Stimulated activated CD8-positive, alpha-beta memory T cell treated with anti-CD3 and anti-CD28 coated beads, Interleukin-15, amount 100 ng/mL, for 48 hours (primary cell): ENCODE data around the gene MT1G.
A peak's percentile ranks its signal among the peaks of the same experiment; 100 is the strongest.
"Not testable (repeated sequence)": the region's sequence is repeated elsewhere in the genome, so short reads cannot be mapped to it uniquely, and the experiment has no call there.

ENCODE experiments used
- DNase-seq, 2 donors: peaks; one replicate each; pipeline ENCODE4 v3.0.0-alpha.2; 2020; ENCODE audit warnings: low read depth in 2 of 2

Gene MT1G

DNA sequence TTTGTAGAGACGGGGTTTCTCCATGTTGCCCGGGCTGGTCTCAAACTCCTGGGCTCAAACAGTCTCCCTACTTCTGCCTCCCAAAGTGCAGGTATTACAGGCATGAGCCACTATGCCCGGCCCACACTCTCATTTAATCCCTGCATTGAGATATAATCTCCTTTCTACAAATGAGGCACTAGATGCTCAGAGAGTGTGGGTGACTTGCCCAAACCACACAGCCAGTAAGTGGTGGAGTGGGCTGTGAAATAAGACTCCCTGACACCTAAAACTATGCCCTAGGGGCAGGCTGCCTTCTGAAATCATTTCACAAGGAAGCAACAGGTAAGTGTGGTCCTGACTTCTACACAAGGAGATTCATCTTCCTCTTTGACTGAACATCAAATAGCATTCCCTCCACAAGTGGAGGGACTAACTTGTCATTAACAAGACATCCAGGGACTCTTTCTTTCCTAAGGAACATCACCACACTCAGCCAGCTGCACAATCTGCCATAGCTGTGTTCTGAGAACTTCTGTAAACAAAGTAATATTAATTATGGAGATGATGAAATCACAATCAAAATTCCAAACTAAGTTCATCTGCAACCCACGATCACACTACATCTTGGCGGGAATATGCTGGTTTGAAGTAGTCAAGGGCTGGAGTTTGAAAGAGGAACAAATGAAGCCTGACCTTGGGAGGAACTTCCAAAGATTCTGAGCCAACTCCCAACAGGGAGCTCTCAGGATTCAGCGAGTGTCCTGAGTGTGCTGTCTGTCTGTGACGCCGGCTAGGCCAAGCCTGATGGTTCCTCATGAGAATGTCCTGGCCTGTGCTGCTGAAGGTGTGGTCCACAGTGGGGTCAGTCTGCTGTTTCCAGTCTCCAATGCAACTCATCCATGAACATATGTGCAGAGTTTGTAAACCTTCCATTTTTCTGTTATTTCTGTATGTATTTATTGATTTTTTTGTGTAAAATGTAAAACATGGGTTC is 2.3 kb downstream of the MT1G start:
- not testable (repeated sequence) for DNase-seq

DNA sequence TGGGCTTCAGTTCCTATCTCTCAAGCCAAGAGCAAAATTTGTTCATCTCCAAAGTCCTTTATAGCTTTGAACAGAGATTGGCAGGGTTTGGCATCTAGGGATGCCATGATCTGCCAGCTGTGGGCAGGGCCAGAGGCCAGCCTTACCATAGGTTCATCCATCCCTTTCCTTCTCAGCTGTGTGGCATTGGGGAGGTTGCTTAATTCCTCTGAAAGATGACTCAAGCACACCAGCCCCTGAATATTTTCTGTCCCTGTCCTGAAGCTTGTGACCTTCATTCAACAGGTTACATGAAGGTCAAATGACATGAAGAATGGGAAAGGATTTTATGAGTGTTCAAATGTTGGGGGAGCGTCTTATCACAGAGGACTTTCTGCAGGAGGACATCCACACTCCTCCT is 3.4 kb downstream of the MT1G start:
- no peak for DNase-seq

DNA sequence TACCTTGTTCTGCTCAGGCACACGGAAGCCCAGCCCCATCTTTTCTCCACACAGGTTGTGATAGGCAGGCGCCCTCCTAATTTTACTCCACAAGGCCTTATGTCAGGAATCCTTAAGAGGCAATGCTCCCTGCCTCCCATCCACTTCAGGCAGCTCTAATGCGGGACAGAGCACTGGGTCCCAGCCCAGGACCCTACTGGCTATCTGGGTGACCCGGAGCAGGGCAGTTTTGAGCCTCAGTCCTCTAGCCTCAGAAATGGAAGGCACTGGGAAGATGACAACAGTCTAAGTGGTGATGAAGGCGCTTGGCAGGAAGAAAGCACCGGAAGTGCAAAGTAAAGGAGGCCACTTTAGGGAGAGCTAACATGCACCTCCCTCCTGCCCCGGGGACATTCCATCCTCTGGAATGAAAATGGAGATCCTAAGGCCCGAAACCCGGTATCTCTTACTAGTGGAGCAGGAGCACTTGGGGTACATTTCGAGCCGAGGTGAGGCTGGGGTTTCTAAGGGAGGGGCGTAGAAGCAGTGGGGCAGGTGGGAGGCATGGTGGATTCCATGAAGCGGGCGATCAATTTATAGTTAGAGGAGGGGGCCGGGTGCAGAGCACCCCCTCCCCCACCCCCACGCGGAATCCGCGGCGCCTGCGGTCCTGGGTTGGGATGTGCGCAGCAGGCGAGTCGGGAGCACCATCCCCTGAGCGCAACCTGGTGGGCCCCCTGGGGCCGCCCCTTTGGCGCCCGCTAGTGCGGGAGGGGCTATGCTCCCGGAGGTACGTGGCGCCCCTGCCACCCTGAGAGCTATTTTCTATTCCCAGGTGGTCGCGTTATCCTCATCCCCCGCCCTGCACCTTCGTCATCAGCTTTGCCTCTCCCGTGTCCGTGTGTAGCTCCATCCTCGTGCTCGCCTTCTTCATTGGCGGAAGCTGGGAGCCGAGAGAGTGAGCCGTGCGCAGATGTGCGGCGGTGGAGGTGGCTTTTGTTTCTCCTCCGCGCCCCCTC is 5.2 kb downstream of the MT1G start:
- peak in 1 of 2 donors; percentile 36 for DNase-seq

DNA sequence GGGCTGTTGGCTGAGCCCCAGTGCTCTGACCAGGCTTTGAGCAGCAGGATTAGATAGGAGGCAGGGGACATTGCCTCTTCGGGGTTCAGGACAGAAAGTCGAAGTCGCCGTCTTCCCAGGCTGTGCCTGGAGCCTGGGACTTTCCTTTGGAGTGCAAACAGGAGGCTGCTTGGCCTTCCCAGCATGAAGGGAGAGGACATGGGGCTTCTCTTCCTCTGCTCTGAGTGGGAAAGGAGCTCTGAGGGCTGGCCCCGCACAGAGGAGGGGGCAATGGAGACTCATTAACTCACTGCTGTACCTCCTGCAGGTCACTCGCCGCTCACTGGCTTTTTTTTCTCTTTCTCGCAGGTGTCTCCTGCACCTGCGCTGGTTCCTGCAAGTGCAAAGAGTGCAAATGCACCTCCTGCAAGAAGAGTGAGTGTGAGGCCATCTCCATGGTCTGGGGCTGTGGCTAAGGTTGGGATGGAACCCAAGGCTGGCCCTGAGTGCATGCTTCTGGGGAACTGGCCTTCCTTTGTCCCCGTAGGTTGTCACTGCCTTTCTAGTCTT is 9.5 kb downstream of the MT1G start:
- no peak for DNase-seq

DNA sequence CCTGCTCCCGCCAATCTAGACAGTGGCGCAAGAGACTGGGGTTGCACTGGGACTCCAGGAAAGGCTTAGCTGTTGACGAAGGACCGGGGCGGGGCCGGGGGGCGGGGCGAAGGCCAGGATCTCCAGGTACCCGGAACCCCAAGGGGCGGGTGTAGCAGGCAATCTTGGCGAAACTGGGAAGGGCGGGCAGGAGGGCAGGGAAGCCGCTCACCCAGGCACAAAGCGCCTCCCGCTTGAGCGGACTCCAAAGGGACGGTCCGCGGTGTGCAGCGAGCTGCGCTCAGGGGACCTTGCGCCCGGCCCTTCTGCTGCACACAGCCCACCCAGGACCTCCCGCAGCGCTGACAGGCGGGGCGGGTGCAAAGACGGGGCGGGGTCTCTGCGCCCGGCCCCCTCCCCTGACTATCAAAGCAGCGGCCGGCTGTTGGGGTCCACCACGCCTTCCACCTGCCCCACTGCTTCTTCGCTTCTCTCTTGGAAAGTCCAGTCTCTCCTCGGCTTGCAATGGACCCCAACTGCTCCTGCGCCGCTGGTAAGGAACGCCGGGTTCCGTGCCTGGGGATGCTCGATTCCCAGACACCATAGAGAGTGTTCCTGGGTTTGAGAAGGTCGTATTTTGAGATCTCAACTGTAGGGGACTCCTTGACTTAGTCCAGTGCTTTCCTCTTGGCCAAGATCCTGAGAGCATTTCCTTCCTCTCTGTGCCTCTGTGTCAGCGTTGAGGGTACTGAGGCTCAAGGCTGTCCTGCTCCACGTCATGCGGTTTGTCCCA is 10.1 kb downstream of the MT1G start, which contains the start of gene MT1F:
Gene MT1F, plus strand, starts transcription at position 405 of the 772 bp plus-strand sequence. Its CDS starts 100 bp downstream, at position 505.
- DNase-seq, result peak; percentile 60 to 69

DNA sequence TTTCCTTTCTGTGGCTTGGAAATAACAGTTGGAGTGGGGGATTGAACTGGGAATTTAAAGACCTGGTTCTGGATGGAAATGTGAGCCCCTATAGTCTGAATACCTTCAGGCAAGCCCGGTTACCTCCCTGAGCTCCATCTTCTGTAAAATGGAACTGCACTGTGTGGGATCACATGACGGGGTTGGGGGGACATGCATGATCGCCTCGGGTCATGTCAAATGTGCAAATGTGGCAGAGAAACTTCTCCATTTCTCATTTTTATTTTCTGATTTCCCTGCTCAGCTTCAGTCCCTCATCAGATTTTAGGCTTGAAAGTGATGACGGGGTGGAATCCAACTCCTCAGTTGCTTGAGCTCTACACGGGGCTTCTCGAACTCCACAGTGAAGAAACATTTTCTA is 14.6 kb downstream of the MT1G start:
- no peak for DNase-seq

DNA sequence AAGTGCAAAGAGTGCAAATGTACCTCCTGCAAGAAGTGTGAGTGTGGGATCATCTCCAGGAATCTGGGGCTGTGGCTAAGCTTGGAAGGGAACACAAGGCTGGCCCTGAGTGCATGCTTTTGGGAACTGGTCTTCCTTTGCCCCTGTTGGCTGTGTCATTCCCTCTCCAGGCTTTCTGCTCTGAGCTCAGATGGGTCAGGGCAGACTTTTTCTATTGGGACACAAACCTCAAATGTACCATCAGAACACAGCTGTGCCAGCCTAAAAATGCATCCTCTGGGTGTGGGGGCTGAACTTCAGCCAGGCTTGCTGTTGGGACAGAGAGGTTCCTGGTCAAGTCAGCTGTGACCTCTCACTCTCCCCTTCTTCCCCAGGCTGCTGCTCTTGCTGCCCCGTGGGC is 15.3 kb downstream of the MT1G start:
- DNase-seq, result no peak

DNA sequence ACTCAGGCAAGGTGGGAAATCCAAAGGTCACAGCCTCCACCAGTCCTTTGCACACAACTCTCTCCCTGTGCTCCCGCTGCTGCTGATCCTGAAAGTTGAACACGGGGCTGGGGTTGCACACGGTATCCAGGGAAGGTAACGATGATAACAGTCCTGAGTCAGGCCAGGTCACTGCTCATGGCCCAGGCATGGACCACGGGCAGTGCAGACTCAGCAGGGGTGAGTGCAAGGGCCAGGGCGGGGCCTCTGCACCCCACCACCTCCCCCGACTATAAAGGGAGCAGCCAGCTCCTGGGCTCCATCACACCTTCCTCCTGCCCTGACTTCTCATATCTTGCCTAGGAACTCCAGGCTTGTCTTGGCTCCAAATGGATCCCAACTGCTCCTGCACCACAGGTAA is 16.3 kb downstream of the MT1G start, which contains the start of gene MT1B:
Gene MT1B, plus strand, starts transcription at position 301 of the 400 bp plus-strand sequence. Its CDS starts 68 bp downstream, at position 369.
- DNase-seq, result no peak

DNA sequence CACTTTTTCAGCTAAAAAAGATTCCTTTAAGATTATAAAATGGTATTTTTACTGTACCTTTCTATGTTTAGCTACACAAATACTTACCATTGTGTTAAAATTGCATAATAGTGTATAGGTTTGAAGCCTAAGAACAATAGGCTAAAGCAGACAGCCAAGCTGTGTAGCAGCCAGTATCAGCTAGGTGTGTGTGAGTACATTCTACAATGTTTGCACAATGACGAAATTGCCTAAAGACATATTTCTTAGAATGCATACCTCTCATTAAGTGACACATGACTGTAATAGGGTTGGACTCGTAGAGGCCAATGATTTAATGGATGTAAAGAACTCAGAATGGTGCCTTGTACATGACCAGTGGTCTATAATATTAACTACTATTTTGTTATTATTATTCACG is 18.0 kb downstream of the MT1G start:
- DNase-seq, result no peak

DNA sequence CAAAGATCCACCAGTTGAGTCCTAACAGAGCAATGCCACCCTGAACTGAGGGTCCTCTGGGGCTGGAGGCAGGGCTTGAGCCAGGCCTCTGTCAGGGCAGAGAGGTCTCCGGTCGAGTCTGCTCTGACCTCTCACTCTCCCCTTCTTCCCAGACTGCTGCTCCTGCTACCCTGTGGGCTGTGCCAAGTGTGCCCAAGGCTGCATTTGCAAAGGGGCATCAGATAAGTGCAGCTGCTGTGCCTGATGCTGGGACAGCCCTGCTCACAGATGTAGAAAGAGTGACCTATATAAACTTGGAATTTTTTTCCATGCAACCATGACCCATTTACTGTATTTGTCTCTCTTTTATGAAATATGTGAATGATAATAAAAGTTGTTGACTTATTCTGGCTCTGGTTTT is 18.6 kb downstream of the MT1G start:
- no peak for DNase-seq

DNA sequence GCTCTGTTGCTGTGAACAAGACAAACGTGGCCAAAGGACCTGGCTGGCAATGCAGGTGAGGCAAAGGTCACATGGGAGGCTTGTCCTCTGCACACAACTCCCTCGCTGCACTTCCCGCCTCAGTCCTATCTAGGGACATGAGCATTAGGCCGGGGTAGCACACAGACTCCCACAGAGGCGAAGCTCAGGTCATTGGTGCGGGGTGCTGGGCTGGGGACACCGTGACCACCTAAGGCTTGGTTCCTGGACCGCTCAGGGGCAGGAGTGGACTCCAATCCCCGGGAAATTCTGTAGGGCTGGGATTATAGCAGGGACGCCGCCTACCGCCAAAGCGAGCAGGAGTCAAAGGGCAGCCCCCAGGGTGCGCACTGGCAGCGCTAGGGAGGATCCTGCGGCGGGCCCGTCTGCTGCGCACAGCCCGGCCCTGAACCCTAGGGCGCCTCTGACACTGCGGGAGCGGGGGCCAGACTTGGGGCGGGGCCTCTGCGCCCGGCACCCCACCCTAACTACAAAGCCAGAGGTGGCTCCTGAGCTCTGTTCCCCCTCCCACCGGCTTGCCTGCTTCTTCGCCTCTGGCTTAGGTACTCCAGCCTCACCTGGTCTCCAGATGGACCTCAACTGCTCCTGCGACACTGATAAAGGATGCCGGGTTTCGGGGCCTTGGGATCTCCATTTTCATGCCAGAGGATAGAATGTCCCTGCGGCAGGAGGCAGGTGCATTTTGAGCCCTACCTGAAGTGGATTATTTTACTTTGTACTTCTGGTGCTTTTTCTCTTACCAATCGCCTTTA is 20.0 kb downstream of the MT1G start:
- no peak for DNase-seq

DNA sequence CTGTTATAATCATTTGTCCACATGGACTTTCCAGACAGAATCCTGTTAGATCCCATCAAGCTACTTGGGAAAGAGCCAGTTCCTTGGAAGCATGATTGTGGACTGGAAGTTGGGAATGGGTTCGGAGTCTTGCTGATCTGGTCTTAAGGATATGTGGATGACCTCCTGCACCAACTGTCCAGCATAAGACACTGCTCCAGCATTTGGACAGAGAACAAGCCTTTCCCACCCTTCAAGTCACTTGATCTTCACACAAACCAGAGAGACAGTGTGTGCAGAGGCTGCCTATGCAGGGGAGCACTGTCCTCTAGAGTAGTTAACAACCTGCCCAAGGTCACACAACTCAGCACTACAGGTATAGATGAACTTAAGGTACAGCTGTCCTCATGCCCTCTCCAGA is 22.0 kb downstream of the MT1G start:
- no peak for DNase-seq

DNA sequence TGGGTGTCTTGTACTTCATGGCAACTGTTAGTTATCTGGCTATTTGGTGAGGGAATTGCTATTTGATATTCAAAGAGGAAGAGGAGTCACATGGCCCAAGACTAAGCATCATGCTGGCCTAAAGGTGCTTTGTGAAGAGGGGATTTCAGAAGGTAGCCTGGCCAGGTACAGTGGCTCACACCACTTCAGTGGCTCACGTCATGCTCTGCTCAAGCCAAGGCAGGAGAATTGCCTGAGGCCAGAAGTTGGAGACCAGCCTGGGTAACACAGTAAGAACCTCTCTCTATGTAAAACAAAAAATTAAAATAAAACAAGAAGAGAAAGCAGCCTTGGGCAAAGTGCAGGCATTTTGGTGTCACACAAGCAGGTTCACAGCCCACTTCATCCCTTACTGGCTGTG is 22.6 kb downstream of the MT1G start:
- DNase-seq, result no peak

DNA sequence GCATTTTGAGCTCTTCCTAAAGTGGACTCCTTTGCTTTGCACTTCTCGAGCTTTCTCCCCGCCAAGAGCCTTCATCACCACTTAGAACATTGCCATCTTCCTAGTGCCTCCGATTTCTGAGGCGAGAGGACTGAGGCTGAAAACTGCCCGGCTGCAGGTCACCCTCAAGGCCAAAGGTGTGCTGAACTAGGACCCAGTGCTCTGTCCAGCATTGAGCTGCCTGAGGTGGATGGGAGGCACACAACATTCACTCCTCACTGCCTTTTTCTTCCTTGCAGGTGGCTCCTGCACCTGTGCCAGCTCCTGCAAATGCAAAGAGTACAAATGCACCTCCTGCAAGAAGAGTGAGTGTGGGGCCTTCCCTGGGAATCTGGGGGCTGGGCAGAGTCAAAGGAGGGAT is 24.0 kb downstream of the MT1G start:
- DNase-seq, result no peak

DNA sequence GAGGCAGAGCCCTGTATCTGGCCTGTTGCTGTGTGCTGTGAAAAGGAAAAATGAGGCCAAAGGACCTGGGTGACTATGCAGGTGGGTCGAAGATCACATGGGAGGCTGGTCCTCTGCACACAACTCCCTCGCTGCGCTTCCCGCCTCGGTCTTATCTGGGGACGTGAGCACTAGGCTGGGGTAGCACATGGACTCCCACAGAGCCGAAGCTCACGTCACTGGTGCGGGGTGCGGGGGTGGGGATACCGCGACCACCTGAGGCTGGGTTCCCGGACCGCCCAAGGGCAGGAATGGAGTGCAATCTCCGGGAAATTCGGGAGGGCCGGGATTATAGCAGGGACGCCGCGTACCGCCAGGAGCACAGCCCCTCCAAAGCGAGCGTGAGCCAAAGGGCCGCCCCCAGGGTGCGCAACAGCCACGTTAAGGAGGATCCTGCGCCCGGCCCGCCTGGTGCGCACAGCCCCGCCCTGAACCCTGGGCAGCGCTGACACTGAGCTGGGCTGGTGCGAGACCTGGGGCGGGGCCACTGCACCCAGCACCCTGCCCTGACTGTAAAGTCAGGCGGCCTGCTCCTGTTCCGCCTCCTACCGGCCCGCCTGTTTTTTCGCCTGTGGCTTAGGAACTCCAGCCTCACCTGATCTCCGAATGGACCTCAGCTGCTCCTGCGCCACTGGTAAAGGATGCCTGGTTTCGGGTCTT is 24.6 kb downstream of the MT1G start:
- peak; percentile 79 for DNase-seq

DNA sequence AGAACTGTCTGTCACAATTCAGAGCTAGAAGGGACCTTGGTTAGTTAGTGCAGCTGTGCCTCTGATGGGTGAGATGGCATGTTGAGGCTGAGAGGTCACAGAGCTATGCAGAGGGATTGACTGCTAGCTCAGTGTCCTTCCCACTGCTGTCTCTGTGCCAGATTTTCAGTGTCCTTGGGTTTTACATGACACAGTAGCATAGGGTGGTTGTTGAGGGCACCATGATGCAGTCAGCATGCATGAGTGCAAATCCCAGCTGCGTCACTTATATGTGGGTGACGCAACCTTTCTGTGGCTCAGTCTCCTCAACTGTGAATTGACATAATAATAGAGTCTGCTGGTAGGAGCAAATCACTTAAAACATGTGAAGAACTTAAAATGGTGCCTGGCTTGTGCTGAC is 26.7 kb downstream of the MT1G start:
- no peak for DNase-seq

DNA sequence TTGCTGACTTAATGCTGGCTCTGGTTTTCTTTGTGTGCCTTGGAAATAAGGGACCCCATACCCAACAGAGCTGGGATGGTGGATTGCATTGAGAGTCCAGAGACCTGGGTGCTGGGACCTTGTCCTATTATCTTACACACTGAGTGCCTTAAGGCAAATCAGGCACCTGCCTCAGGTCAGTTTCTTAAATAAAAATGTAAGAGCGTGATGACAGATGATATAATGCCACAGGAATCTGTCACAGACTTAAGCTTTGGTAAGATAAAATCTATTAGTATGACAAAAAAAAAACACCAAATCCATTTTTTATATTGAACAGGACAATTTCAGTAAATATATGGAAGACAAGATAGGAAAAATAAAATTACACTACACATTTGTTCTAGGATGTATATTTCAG is 27.8 kb downstream of the MT1G start:
- DNase-seq, result no peak

DNA sequence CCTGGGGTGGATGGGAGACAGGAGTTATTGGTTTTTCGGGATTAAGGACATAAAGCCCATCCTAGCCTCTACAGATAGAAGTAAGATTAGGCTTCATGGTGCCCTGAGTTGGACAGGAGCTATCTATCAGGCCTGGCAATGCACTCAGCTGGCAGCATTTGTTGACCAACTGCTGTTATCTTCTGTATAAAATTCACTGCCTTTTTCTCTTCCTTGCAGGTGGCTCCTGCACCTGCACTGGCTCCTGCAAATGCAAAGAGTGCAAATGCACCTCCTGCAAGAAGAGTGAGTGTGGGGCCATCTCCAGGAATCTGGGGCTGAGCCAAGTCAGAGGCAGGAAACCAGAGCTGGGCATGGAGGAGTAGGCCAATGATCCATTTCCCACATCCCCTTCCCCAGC is 28.8 kb downstream of the MT1G start:
- DNase-seq, result no peak
